ENCODE measurements around the gene TRPV3.

GRCh38 chr17:3528403-3528851 lies 29.2 kb downstream of the TRPV3 start:
- TF ChIP-seq CTCF (optimal IDR thresholded peaks at IDR 0.05 in 1 of 3, IDR thresholded peaks at IDR 0.05 in 1 of 3, conservative IDR thresholded peaks at IDR 0.05 in 1 of 3; ENCODE audit: extremely low read depth in 1 of 3, insufficient read depth in 2 of 3, low read length in 3 of 3) (no peak), EZH2 (IDR thresholded peaks at IDR 0.05; ENCODE audit: low read length) (no peak)

Data from keratinocyte (primary cell).